HG03575 (cell line): ENCODE results near the gene ENHO.

Experiments used
- ATAC-seq: cut with Tn5 transposase; IDR thresholded peaks from one replicate; pipeline ENCODE4 v1.9.1; 2021; ENCODE audit not compliant: unreplicated experiment, insufficient number of reproducible peaks, low FRiP score; ENCODE audit errors: extremely low read depth

The ENHO gene

GRCh38 chr9:34557426-34558321 lies 34.9 kb upstream of the ENHO start:
- ATAC-seq: no peak

- ATAC-seq: no peak
Observed at GRCh38 chr9:34556949-34557348, 34.2 kb upstream of the ENHO start.

GRCh38 chr9:34555936-34556525 lies 33.2 kb upstream of the ENHO start:
- ATAC-seq: no peak

- no peak for ATAC-seq
Observed at GRCh38 chr9:34555500-34555899, 32.7 kb upstream of the ENHO start.

- ATAC-seq: no peak
Observed at GRCh38 chr9:34555002-34555348, 32.2 kb upstream of the ENHO start.

GRCh38 chr9:34554211-34555001 lies 31.6 kb upstream of the ENHO start:
- no peak for ATAC-seq

- no peak for ATAC-seq
Observed at GRCh38 chr9:34553511-34554021, 30.8 kb upstream of the ENHO start.

GRCh38 chr9:34552986-34553385 lies 30.2 kb upstream of the ENHO start:
- no peak for ATAC-seq

GRCh38 chr9:34552606-34552981 lies 29.8 kb upstream of the ENHO start:
- ATAC-seq: no peak

GRCh38 chr9:34551751-34552605 lies 29.2 kb upstream of the ENHO start:
- no peak for ATAC-seq

GRCh38 chr9:34550681-34551270 lies 28.0 kb upstream of the ENHO start:
- ATAC-seq: no peak

GRCh38 chr9:34550016-34550680 lies 27.4 kb upstream of the ENHO start:
- no peak for ATAC-seq

- ATAC-seq: no peak
Observed at GRCh38 chr9:34549407-34549732, 26.6 kb upstream of the ENHO start.

- ATAC-seq: no peak
Observed at GRCh38 chr9:34547960-34548611, 25.3 kb upstream of the ENHO start.

- ATAC-seq: no peak
Observed at GRCh38 chr9:34546834-34547827, 24.3 kb upstream of the ENHO start.

GRCh38 chr9:34546102-34546833 lies 23.5 kb upstream of the ENHO start:
- ATAC-seq: no peak
